ENCODE measurements around the gene SRM. TPM values are rescaled to one million over a fixed set of nuclear protein-coding genes. Genes with fewer than 3 reads are reported as not detected.
A peak's percentile ranks its signal among the peaks of the same experiment; 100 is the strongest.

Gene SRM
- total RNA-seq, 1 donor from 2014 or later, result 117 TPM

DNA sequence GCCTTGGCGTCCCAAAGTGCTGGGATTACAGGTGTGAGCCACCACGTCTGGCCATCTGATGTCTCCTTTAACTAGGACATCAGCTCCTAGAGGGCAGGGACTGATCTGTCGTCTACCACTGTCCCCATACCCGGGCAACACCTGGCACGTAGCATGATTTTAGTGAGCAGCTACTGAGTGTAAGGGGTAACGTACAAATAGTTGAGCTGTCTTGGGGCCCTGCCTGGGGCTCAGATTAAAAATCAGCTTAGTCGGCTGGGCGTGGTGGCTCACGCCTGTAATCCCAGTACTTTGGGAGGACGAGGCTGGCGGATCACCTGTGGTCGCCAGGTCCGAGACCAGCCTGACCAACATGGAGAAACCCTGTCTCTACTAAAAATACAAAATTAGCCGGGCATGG is 1.8 kb downstream of the SRM start:
- Mint-ChIP-seq H3K4me3 (ENCODE audit: unreplicated experiment) (peak overlapping the region; percentile 94), H3K36me3 (ENCODE audit: unreplicated experiment) (peaks cover 8% of the 10 kb centered on the region), H3K9me3 (ENCODE audit: unreplicated experiment) (no peaks in the 10 kb centered on the region), H3K27me3 (ENCODE audit: unreplicated experiment) (no peaks in the 10 kb centered on the region), H3K4me1 (ENCODE audit: unreplicated experiment) (peaks cover 16% of the 10 kb centered on the region), H3K27ac (ENCODE audit: unreplicated experiment) (no peak overlapping the region)
- TF ChIP-seq, protein P1, sequence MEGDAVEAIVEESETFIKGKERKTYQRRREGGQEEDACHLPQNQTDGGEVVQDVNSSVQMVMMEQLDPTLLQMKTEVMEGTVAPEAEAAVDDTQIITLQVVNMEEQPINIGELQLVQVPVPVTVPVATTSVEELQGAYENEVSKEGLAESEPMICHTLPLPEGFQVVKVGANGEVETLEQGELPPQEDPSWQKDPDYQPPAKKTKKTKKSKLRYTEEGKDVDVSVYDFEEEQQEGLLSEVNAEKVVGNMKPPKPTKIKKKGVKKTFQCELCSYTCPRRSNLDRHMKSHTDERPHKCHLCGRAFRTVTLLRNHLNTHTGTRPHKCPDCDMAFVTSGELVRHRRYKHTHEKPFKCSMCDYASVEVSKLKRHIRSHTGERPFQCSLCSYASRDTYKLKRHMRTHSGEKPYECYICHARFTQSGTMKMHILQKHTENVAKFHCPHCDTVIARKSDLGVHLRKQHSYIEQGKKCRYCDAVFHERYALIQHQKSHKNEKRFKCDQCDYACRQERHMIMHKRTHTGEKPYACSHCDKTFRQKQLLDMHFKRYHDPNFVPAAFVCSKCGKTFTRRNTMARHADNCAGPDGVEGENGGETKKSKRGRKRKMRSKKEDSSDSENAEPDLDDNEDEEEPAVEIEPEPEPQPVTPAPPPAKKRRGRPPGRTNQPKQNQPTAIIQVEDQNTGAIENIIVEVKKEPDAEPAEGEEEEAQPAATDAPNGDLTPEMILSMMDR (IDR thresholded peaks at IDR 0.05), result no peak
- DNase-seq (ENCODE audit: extremely low spot score, unreplicated experiment), result no peak

DNA sequence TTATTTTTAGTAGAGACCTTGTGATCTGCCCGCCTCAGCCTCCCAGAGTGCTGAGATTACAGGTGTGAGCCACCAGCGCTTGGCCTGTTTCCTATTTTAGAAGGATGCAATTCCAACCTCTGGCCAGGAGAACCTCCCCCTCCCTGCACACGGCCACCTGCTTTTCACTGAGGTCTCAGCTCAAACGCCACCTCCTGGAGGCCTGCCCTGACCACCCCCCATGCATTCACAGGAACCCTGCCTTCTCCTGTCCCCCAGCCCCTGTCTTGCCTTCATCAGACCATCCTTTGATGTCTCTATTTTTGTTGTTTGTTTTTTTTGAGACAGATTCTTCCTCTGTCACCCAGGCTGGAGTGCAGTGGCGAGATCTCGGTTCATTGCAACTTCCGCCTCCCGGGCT is 2.3 kb downstream of the SRM start:
- peak overlapping the region; percentile 22 for H3K4me3 Mint-ChIP-seq (ENCODE audit: unreplicated experiment)
- TF ChIP-seq, protein P1 (IDR thresholded peaks at IDR 0.05), result no peak
- H3K27me3 Mint-ChIP-seq (ENCODE audit: unreplicated experiment), result no peaks in the 10 kb centered on the region
- no peaks in the 10 kb centered on the region for H3K9me3 Mint-ChIP-seq (ENCODE audit: unreplicated experiment)
- no peak for DNase-seq (ENCODE audit: extremely low spot score, unreplicated experiment)
- H3K4me1 Mint-ChIP-seq (ENCODE audit: unreplicated experiment), result peaks cover 16% of the 10 kb centered on the region
- peaks cover 7% of the 10 kb centered on the region for H3K36me3 Mint-ChIP-seq (ENCODE audit: unreplicated experiment)
- no peak overlapping the region for H3K27ac Mint-ChIP-seq (ENCODE audit: unreplicated experiment)

DNA sequence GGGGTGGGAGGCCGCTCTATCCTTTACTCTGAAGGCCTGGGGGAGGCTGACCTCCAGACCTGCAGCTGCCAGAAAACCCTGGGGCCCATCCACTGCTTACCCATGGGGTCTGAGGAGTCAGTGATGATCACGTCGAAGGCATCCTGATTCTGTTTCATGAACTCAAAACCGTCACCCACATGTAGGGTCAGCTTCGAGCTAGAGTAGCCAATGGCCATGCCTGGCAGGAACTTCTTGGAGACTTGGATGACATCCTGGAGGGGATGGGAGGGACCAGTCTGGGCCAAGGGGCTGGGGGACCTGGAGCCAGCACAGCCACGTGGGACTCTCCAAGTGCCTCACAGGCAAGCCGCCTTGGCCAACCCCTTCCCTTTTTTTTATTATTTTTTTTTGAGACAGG is 3.3 kb downstream of the SRM start:
- Mint-ChIP-seq H3K27me3 (ENCODE audit: unreplicated experiment) (no peaks in the 10 kb centered on the region), H3K9me3 (ENCODE audit: unreplicated experiment) (no peaks in the 10 kb centered on the region), H3K27ac (ENCODE audit: unreplicated experiment) (no peak overlapping the region), H3K36me3 (ENCODE audit: unreplicated experiment) (peaks cover 7% of the 10 kb centered on the region), H3K4me3 (ENCODE audit: unreplicated experiment) (no peak overlapping the region), H3K4me1 (ENCODE audit: unreplicated experiment) (peaks cover 16% of the 10 kb centered on the region)
- TF ChIP-seq, protein P1 (IDR thresholded peaks at IDR 0.05), result no peak
- DNase-seq (ENCODE audit: extremely low spot score, unreplicated experiment), result no peak

DNA sequence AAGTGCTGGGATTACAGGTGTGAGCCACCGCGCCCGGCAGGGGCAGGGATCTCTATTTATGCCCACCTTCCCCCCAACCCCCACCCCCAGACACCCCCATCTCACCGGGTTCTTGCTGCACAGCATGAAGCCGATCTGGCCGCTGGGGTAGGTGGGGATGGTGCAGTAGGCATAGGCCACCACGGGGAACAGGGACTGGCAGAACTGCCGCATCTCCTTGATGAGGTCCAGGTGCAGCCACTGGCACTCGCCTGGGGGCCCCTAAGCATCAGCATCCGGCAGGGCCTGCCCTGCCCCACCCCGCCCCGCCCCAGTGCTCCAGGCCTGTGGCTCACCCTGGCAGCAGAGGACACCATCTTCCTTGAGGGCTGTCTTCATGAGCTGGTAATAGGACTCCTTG is 4.1 kb downstream of the SRM start:
- H3K9me3 Mint-ChIP-seq (ENCODE audit: unreplicated experiment), result no peaks in the 10 kb centered on the region
- H3K4me3 Mint-ChIP-seq (ENCODE audit: unreplicated experiment), result no peak overlapping the region
- TF ChIP-seq, protein P1 (IDR thresholded peaks at IDR 0.05), result no peak
- DNase-seq (ENCODE audit: extremely low spot score, unreplicated experiment), result no peak
- no peaks in the 10 kb centered on the region for H3K27me3 Mint-ChIP-seq (ENCODE audit: unreplicated experiment)
- peaks cover 10% of the 10 kb centered on the region for H3K4me1 Mint-ChIP-seq (ENCODE audit: unreplicated experiment)
- H3K36me3 Mint-ChIP-seq (ENCODE audit: unreplicated experiment), result peaks cover 7% of the 10 kb centered on the region
- H3K27ac Mint-ChIP-seq (ENCODE audit: unreplicated experiment), result no peak overlapping the region

DNA sequence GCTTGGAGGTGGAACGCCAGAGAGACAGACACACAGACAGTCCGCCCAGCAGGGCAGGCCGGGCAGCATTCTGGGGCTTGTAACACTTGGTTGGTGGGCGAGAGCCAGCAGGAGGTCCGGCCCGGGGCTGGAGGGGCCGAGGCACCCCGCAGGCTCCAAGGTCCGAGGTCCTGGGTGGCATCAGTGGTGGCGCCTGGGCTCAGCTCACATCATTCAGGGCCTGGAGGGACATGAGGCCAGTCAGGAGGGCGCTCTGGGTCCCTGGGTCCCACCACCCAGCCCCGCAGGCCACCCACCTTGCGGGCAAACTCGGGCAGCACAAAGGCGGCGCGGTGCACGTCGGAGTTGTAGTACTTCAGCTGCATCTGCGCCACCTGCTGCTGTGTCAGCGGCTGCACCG is 5.2 kb downstream of the SRM start:
- no peaks in the 10 kb centered on the region for H3K27me3 Mint-ChIP-seq (ENCODE audit: unreplicated experiment)
- peaks cover 7% of the 10 kb centered on the region for H3K36me3 Mint-ChIP-seq (ENCODE audit: unreplicated experiment)
- H3K27ac Mint-ChIP-seq (ENCODE audit: unreplicated experiment), result no peak overlapping the region
- no peaks in the 10 kb centered on the region for H3K9me3 Mint-ChIP-seq (ENCODE audit: unreplicated experiment)
- DNase-seq (ENCODE audit: extremely low spot score, unreplicated experiment), result no peak
- TF ChIP-seq, protein P1 (IDR thresholded peaks at IDR 0.05), result no peak
- peaks cover 7% of the 10 kb centered on the region for H3K4me1 Mint-ChIP-seq (ENCODE audit: unreplicated experiment)
- H3K4me3 Mint-ChIP-seq (ENCODE audit: unreplicated experiment), result no peak overlapping the region
